HG02943 (cell line): ENCODE measurements around the gene ITPKC.

Experiments used
- ATAC-seq: cut with Tn5 transposase; IDR thresholded peaks from one replicate; pipeline ENCODE4 v1.9.1; 2021; ENCODE audit warnings: mild to moderate bottlenecking, low read depth, moderate library complexity; ENCODE audit not compliant: unreplicated experiment

The ITPKC gene

GRCh38 chr19:40689339-40690049, 27.4 kb upstream of the ITPKC start:
- ATAC-seq, result no peak

GRCh38 chr19:40690050-40690692, 26.7 kb upstream of the ITPKC start, which contains the start of gene NUMBL:
Gene NUMBL (minus strand): TSS chr19:40690651. CDS start chr19:40690483, 168 bp downstream.
- no peak for ATAC-seq

GRCh38 chr19:40690693-40691420, 26.1 kb upstream of the ITPKC start:
- ATAC-seq, result no peak

- ATAC-seq, result no peak
These were observed 25.3 kb upstream of the ITPKC start for GRCh38 chr19:40691421-40692211.

GRCh38 chr19:40692212-40692551, 24.7 kb upstream of the ITPKC start:
- ATAC-seq, result no peak

- no peak for ATAC-seq
These were observed 23.6 kb upstream of the ITPKC start for GRCh38 chr19:40693150-40693788.

GRCh38 chr19:40693896-40694295, 23.0 kb upstream of the ITPKC start:
- ATAC-seq, result no peak

- ATAC-seq, result no peak
These were observed 21.0 kb upstream of the ITPKC start for GRCh38 chr19:40695881-40696280.

GRCh38 chr19:40697007-40697406, 19.9 kb upstream of the ITPKC start:
- no peak for ATAC-seq

- ATAC-seq, result no peak
These were observed 16.8 kb upstream of the ITPKC start for GRCh38 chr19:40700083-40700482.

GRCh38 chr19:40701758-40702157, 15.2 kb upstream of the ITPKC start:
- no peak for ATAC-seq

GRCh38 chr19:40702337-40703012, 14.4 kb upstream of the ITPKC start:
- no peak for ATAC-seq

- no peak for ATAC-seq
These were observed 13.7 kb upstream of the ITPKC start for GRCh38 chr19:40703029-40703755.

- ATAC-seq, result no peak
These were observed 12.2 kb upstream of the ITPKC start for GRCh38 chr19:40704491-40705361.

- no peak for ATAC-seq
These were observed 11.6 kb upstream of the ITPKC start for GRCh38 chr19:40705362-40705651.

- no peak for ATAC-seq
These were observed 10.8 kb upstream of the ITPKC start for GRCh38 chr19:40705950-40706619.

GRCh38 chr19:40707615-40708014, 9.3 kb upstream of the ITPKC start:
- no peak for ATAC-seq

GRCh38 chr19:40709817-40710216, 7.1 kb upstream of the ITPKC start:
- no peak for ATAC-seq
